HG02678 (cell line): ENCODE data around the gene ACP1.
"Not testable (repeated sequence)": the region's sequence is repeated elsewhere in the genome, so short reads cannot be mapped to it uniquely, and the experiment has no call there.

ENCODE experiments used
- ATAC-seq: cut with Tn5 transposase; IDR thresholded peaks from one replicate; pipeline ENCODE4 v1.9.1; 2021; ENCODE audit warnings: mild to moderate bottlenecking, moderate library complexity; ENCODE audit not compliant: unreplicated experiment

Gene ACP1

DNA sequence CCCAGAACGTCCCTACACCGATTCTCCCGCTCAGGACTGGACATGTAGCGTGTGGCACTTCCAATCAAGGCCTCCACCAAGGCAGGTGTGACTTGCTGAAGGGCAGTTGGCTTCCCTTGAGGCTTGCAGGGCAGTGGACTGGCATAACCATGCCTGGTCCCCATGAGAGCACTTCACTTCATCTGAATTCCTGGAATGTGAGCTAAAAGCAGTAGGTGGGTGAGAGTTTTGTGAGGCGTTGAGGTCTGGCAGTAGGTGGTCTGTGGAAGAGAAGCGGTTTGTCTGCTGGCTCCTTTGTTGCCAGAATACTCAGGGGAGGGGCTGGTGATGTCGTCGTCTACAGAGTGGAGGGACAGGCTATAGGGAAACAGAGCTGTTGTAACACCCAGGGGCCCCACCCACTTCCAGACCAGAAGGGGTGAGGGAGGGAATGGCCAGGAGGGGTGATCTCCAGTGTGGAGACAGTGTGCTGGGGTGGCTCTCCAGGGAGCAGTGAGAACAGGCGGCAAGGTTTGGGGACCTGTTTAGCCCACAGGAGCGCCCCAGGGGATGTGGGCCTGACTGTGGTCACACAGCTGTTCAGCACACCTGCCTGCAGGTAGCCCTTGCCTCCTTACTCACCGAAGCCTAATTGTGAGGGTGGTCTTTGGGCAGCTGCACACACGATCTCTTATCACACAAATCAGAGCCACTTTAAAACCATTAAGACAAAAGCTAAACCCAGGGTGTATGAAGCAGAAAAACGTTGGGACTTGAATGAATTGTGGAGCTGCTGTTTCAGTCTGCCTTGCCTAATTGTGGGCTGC lies 44.6 kb downstream of the ACP1 start:
- no peak for ATAC-seq

DNA sequence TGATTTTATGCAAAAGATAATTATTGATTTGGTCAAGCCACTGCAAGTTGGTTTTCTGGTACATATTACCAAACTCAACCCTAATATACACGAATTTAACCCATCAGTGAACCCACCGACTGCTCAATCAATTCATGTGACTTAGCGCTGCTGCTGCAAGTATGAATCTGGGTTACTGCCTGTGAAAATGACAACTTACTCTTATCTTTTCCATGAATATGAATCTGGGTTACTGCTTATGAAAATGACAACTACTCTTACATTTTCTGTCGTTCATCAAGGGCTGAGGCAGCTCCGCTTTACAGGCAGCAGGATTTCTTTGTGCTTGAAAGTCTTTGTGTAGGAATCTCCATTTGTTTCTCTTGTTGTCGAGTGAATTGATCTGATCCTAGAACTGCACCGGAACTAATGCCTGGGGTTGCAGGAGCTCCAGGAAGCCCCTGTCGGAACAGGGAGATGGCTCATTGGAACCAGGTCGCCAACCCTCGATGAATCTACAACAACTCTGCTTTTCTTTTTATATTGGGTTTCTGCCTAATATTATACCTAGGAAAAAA lies 45.3 kb downstream of the ACP1 start:
- no peak for ATAC-seq

DNA sequence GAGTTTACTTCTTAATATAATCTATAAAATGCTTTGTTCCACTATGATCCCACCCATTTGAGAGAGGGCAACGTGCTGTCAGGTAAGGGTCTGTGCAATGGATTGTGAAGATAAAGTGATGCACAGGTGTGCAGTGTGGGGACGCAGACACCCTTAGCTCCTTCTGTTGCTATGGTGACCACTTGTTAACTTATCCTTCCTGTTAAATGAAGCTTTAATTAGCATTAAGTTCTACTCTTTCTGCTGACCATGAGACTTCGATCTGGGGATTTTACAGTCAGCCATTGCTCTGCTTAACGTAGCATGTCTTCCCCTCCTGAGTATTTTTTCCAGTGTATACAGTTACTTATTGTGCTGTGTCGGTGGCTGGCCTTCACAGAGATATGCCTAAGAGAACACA lies 46.2 kb downstream of the ACP1 start:
- ATAC-seq: no peak

DNA sequence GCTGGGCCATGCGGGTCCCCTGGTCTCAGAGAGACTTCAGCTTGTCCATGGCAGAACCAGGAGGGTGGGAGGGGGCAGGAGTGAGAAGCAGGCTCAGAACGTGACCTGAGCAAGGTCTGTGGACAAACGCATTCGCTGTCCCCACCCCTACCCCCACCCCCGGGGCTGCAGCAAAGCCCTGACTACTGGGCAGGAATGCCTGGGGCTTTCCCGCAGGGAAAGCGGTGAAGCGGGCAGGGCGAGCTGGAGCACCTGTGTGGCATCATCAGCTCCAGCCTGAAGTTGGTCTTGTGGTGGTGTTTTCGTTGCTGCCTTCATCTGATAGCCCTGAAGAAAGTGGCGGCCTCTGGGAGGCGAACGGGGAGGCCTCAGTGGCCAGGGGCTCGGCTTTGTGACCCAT lies 49.2 kb downstream of the ACP1 start:
- ATAC-seq: no peak

DNA sequence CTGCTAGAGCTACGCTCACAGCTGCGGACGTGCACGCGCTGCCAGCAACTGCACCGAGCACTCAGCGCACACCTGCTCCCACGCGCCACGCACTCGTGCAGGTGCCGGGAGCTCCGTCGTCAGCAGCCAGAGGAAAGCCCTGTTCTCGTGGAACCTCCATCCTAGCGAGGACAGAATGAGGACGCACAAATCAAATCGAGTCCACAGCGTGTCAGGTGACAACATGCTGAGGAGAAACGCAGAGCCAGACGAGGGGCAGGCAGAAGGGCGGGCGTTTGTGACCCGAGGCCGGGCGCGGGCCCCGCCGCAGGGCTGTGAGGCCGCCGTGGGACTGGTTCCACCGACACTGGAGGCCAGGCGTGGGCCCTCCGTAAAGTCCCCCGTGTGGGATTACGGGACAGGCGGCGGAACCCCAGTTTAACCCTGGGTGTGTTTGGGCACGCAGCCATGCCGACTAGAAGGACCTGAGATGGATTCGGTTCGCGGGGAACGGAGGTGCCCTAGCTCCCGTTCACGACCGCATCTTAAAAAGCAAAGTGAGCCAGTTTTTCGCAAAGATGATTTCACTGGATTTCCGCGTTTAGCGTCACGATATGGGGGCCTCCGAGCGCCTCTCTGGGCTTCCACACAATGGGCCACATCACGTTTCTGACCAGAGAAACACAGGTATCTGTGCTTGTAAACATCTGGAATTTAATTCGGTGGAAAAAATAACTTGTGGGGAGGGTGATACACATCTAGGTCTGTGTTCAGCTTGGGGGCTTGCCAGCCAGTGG lies 50.0 kb downstream of the ACP1 start:
- ATAC-seq: no peak

DNA sequence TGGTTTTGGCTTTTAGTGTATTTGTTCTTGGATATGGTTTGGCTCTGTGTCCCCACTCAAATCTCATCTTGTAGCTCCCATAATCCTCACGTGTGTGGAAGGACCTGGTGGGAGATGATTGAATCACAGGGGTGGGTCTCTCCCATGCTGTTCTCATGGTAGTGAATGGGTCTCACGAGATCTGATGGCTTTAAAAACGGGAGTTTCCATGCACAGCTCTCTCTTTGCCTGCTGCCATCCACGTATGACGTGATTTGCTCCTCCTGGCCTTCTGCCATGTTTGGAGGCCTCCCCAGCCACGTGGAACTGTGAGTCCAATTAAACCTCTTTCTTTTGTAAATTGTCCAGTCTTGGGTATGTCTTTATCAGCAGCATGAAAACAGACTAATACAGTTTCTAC lies 51.2 kb downstream of the ACP1 start:
- ATAC-seq: not testable (repeated sequence)

DNA sequence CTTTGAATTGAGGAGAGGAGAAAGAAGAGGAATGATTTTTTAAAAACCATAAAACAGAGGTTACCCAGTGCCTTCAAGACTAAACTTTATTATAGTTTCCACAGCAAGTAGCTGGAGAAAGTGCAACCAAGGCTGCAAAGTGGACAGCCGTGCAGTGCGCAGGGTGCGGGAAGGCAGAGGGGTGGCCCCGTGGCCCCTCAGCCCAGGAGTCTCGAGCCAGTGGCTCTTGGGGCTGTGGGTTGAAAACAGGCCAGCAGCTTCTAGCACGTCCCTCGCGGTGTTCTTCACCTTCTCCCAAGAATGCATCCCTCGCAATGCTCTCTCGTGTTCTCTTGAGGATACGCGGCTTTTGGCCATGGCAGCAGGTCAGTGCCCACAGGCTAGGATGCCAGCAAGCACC lies 51.6 kb downstream of the ACP1 start:
- ATAC-seq: no peak

DNA sequence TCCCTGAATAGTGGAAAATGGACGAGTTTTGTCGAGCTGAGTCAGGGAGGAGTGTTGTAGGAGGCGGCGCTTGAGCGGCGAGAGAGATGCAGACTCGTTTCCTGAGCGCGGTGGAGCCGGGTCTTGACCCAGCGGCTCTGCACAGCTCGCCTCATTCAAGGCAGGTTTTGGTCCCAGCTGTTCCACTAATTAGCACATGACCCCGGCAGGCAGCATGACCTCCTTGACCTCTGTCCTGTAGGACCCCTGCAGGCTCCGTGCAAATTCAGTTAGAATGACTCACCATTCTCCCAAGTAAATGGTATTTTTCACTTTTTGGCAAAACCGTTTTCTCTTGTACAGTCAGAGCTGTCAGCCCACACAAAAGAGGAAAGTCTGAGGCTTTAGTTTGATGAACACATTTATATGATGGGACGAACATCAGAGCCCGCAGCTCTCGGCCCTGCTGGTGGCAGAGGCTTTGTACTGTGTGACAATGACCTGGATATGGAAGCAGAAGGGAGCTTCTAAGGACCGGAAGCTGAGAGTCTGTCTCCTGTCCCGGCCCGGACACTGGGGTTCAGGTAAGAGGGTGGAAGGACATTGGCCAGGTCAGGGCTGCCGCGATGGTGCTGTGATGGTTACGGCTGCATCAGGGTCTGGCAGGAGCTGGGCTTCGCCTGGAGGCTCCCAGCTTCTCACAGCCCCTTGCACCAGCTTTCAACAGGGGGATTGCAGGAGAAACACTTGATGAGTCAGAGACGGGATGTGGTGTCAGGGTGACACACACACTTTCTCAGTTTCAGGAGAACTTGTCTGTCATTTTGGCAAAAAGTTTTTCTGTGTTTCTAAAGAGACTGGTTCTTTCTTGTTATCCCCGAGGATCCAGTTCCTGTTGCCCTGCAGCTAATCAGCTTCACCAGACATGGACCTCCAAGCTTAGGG lies 53.0 kb downstream of the ACP1 start:
- no peak for ATAC-seq

DNA sequence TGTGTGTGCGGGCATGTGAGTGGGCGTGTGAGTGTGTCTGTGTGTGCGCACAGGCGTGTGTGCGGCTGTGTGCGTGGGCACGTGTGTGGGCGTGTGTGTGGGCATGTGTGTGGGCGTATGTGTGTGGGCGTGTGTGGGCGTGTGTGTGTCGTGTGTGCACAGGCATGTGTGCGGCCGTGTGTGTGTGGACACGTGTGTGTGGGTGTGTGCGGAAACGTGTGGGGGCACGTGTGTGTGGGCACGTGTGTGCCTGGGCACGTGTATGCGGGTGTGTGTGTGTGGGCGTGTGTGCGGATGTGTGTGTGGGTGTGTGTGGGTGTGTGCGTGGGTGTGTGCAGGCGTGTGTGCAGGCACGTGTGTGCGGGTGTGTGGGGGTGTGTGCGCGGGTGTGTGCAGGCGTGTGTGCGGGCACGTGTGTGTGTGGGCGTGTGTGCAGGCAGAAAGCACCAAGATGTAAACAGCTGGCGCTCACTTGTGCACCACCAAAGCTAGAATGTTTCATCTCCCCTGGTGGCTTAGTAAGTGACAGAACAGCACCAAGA lies 54.4 kb downstream of the ACP1 start:
- no peak for ATAC-seq

DNA sequence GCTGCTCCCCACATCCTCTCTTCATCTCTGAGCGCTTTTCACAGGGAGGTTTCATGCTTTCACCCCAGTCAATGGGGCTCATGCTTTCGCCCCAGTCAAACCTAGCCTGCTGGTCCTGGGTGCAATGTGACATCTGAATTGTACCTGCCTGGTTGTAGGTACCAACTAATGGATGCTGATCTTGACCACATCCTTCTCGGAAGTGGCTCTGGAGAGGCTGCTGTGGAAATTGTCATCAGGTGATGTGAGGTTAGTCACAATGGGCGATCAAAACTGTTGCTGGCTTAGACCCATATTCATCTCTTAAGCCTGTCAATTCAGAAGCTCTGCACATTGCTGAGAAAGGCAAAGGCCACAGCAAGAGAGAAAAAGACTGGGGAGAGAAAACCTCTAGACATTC lies 55.8 kb downstream of the ACP1 start:
- ATAC-seq: no peak

DNA sequence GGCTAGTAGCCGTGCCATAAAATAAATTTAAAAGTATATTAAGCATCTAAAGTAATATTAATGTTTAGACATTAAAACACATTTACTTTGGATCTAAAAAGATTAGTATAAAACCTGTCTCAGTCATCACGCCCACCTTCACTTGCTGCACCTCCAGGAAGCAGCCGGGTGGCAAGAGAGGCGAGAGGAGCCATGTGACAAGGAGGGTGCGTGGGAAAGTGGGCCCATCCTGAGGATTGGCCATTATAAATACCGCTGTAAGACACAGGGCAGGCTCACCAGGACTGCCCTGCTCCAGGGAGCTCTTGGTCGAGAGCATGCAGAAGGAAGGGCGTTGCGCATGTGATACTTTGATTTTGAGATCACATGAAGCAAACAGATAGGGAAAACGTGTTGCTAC lies 57.6 kb downstream of the ACP1 start:
- no peak for ATAC-seq

DNA sequence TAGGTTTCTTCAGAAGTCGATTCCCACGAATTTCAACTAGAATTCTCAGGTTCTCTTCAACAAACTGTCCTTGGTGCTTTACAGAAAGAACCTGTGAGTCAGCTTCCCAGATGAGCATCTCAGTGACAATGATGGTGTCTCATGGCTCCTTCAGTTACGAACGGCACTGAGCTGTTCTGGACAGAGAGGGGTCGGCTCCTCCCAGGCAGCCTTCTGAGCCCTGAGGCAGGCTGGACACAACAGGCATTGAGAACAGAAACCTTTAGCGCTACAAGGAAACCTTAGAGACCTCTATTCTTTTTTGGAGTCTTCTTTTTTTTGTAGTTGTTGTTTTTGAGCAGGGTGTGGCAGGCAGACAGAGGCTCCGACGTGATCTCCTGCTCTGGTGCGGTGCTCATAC lies 58.3 kb downstream of the ACP1 start:
- no peak for ATAC-seq
